GM18520 (cell line): ENCODE results near the gene DTWD2.
"Not testable (repeated sequence)": the region's sequence is repeated elsewhere in the genome, so short reads cannot be mapped to it uniquely, and the experiment has no call there.

Source experiments
- ATAC-seq: cut with Tn5 transposase; IDR thresholded peaks from one replicate; pipeline ENCODE4 v1.9.1; 2021; ENCODE audit not compliant: unreplicated experiment

The DTWD2 gene

DNA sequence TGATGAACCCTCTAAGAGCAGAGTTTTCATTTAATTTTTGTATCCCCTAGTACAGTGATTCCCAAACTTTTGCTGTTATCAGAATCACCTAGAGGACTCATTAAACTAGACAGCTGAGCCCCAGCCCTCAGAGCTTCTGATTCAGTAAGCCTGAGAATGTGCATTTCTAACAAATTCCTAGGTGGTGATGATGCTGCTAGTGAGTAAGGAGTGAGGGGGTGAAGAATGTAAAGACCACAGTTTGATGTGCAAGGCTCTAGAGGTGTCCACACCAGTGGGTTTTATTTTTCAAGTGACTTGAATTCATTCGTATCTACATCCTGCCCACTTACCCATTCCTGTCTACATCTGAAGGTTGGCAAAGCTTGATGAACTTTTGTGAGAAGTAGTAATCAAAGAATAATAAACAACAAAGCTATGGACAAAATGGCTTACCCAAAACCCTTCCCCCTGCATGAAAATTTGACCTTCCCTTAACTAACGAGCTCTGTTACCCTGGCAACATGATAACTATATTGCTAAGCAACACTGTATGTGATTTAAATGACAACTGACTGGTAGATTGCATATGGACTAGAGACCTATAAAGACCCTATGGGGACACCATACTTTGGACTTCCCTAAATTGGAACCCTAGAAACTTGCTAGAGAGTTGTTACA, 35.2 kb downstream of the DTWD2 start:
- no peak for ATAC-seq

DNA sequence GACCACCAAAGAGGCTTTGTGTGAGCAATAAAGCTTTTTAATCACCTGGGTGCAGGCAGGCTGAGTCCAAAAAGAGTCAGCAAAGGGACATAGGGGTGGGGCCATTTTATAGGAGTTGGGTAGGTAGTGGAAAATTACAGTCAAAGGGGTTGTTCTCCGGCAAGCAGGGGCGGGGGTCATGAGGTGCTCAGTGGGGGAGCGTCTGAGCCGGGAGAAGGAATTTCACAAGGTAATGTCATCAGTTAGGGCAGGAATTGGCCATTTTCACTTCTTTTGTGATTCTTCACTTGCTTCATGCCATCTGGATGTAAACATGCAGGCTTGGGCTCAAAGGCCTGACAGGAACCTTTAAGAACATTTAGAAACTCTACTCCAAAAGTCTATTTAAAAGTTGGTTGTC, 36.0 kb downstream of the DTWD2 start:
- not testable (repeated sequence) for ATAC-seq

DNA sequence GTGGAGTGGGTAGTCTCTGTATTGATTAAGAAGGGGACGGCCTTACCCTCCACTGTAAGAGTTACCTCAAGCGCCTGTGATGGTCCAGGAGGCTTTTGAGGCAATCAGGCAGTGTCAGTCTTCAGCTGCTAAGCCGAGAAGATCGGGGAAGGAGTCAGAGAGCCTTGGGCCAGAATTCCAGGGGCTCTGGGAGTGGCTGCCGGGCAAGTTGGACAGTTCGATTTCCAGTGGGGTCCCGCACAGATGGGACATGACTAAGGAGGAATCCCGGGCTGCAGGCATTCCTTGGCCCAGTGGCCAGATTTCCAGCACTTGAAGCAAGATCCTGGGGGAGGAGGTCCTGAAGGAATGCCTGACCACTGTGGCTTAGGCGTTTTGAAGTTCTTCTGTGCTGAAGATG, 38.0 kb downstream of the DTWD2 start:
- ATAC-seq = not testable (repeated sequence)

DNA sequence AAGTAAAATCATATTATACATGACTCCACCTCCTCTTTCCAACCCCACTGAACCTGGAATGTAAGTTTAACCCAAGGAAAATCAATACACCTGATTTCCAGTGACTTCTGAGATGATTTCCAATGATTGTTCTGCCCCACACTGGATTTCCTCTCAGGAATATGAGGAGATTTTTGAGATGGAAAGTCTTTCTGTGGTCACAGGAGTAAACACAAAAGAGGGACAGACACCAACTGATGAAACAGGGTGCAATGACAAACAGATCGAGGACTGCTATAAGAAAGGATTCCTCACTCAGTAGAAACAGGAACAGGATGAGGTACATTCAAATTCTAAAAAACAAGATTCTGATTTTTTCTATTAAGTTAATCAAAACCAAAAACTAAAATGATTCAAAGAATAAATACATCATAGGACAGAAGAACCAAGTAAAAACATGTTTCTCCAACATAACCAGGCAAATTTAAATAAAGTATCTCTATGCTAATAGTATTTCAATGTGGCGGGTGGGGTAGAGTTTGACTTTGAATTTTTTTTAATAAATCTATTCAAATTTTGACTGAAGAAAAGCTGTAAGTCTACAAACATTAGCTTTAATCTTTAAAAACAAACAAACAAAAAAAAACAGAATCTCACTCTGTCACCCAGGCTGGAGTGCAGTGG, 42.1 kb downstream of the DTWD2 start:
- no peak for ATAC-seq

DNA sequence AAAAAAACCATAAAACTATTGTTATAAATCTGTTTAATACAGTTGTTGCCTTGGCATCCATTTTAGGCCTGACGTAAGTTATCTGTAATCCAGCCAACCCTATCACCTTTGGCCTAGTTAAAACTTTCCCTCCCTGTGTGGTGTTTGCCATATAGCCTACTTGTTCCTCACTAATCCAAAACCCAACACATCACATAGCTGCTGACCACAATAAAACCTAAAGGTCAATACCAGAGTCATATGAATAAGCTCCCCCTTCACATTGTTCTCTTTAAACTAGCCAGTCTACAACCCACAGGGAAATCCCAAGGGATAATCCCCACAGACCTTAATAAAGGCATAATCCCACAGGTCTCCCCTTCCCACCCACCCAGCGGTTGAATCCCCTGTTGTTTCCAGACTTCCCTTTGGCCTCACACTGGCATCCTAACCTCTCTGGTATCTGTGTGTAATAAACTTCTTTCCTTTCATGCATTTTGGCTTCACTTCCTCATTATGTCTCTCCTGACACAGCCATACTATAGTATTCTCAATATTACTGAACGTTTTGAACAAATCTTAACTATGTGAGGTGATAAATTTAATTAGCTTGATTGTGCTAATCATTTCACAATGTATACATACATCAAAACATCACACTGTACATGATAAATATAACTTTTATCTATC, 50.8 kb downstream of the DTWD2 start:
- ATAC-seq = no peak

DNA sequence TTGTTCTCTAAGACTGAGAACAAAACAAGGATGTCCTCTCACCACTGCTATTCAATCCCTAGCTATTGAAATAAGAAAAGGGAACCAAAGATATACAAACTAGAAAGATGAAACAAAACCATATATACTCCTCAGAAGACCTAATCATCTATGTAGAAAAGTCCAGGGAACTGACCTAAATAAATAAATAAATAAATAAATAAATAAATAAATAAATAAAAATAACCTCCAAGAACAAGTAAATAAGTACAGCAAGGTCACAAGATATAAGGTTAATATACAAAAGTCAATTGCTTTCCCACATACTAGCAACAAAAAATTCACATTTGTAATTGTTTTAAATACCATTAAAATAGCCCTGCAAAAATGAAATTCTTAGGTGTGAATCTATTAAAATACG, 54.6 kb downstream of the DTWD2 start:
- no peak for ATAC-seq

DNA sequence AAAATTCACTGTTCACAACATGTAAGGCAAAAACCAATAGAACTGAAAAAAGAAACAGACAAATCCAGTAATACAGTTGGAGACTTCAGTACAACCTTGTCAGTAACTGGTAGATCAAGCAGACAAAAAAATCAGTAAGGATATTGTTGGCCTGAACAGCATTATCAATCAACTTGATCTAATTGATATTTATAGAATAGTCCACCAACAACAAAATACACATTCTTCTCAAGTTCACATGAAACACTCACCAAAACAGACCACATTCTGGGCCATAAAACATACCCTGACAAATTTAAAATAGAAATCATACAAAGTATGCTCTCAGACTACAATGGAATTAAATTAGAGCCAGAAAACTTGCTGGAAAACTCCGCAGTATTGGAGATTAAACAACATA, 56.8 kb downstream of the DTWD2 start:
- no peak for ATAC-seq

DNA sequence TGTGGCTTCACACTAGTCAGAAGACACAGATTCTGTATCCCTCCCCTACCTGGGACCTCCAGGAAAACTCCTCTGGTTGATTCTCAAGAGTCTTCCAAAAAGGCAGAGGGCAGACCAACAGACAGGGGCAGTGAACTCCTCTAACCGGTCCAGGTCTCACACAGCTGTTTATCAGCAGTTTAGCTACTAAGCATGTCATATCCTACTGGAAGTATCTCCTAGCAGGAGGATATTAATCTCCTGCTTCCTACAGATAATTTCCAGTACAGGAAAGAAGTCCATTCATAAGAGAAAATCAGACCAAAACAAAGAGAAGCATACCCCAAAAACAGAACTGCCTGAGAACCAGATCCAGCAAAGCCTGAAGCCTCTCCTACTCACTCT, 64.3 kb downstream of the DTWD2 start:
- no peak for ATAC-seq

DNA sequence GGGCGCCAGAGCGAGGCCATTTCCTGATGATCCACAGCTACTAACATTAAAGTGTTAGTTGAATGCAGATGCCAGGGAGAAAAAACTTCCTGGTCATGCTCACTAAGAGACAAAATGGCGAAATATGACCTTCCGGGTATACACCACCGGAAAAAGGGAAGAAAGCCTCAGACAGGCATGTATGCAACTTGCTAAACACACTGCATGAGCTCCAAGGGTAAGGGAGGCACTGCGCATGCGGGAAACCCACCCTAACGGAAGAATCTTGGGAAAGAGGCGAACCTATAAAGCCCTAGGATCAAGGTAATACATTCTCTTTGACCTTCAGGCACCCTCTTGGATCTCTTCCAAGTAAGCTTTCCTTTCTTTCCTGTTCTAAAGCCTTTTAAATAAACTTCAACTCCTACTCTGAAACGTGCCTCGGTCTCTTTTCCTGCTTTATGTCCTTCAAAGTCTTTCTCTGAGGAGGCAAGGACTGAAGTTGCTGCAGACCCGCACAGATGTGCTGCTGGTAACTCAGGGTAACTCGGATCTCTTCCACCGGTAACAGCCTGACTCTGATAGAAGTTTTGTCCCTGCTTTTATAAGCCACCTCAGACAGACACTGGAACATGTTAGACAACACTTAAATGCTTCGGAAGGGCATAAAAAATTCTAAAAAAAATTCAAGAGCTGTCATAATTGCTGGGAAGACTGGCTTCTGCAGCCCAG, 64.9 kb downstream of the DTWD2 start:
- no peak for ATAC-seq

DNA sequence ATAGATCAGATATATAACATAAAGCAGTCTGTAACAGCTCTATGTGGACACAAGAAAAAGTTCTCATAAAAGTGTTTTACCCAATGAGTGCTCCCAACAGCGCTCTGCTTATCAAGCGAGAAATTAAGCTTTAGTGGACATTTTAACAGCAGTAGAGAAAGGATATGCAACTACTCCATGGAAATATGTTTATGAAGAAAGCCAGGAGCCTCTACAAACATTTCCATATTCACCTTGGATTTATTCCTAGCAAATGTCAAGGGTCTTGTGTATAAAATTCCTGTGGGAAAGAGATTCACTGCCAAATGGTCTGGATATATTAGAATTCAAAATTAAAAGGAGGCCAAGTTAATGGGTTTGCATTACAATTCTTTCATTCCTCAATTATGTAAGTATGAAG, 66.5 kb downstream of the DTWD2 start:
- no peak for ATAC-seq

DNA sequence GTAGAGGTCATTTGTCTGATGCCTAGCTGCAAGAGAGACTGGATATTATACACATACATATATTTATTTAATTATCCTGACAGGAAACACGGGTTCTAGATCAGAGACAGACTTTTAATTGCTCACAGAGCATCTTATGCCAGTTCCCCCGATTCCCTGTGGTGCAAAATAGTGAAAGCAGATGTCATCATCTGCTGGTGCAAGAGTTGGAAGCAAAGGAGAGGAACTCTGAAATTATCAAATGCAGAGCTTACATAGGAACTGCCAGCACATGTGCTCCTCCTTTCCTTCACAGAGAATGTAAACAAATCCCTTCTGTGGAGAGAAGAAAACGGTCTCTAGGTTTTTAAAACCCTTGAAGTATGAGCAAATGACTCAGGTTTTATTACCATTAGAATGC, 69.3 kb downstream of the DTWD2 start:
- no peak for ATAC-seq

DNA sequence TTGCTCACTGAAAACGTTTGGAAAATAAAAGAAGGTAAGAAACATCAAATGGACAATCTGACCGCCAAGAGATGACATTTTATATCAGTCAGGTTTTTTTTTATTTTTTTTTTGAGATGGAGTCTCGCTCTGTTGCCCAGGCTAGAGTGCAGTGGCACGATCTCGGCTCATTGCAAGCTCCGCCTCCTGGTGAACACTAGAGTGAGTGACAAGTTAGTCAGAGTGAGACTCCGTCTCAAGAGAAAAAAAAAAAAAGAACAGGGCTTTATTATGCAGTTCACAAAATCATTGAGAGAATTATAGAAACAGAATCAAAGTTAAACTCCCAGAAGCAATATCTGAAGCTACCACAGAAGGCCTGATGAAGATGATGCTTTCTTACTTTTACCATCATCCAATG, 70.1 kb downstream of the DTWD2 start:
- peak; percentile 45 for ATAC-seq

DNA sequence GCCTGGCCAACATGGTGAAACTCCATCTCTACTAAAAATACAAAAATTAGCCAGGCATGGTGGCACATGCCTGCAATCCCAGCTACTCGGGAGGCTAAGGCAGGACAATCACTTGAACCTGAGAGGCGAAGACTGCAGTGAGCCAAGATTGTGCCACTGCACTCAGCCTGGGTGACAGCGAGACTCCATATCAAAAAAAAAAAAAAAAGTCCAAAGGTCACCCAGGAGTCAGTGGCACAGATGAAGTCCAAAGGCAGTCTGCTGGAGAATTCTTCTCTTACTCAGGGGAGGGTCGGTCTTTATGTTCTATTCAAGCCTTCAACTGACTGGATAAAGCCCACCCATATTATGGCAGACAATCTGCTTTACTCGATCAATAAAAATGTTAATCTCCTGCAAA, 80.8 kb downstream of the DTWD2 start:
- ATAC-seq = not testable (repeated sequence)

DNA sequence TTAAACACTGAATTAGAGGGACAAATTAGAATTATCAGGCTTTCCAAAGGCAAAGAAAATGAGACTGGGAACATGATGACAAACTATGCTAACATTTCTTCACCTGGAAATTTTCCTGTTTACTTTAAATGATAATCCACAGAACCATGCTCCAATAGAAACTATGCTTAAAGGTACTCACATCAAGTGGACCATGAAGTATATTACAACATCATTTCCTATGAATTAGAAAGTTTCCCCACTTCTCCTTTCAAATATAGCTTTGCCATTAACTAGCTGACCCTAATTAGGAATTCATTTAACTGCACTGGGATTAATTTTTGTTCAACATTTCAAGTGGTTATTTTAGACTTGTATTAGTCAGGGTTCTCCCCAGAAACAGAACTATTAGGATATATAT, 81.4 kb downstream of the DTWD2 start:
- no peak for ATAC-seq

DNA sequence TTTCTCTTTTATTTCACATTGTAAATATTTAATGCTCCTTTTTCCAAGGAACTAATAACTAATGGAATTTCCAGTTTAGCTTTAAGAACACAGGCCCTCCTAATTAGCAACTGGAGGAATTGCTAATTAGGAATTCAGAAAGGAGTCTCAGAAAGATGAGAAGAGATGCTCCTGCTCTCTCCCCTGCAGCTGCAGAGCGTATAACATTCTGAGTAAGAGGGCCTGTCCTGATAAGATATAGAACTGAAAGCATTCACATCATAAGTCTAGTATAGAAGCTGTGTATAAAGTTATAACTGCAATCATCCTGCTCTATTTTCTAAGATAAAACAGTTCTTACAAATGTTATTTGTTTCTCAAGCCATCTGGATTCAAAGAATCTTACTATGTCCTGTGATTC, 83.2 kb downstream of the DTWD2 start:
- ATAC-seq = no peak

DNA sequence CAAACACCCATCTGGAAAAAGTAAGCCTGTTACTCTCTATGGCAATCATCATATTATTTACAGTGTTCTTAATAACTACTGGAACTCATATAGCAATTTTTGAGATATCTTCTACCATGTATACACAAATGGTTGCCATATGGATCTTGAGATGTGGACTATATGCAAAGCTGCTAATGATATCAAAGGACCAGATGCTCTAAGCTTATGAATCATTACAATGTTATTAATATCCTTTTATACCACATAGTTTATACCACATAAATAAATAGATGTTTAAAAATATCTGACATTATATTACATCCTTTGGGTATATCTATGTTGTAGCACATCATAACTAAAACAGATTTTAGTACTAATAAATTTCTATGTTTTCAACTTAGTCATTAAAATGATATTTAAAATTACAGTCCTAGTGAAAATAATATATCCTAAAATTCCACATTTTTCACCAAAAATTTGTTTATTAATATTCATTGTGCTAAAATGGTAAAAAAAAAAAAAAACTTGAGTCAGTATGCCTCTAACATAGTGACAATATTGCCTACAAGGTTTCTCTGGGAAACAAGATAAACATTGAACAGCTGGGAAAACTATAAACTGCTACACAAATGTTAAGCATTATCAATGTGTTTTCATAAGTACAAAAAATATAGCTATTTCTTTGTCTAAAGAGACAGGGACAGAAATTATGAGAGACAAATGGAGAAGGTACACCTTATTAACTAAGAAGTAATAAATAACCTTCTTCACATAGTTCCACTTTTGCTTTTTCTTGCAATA, 85.5 kb downstream of the DTWD2 start:
- ATAC-seq = no peak

DNA sequence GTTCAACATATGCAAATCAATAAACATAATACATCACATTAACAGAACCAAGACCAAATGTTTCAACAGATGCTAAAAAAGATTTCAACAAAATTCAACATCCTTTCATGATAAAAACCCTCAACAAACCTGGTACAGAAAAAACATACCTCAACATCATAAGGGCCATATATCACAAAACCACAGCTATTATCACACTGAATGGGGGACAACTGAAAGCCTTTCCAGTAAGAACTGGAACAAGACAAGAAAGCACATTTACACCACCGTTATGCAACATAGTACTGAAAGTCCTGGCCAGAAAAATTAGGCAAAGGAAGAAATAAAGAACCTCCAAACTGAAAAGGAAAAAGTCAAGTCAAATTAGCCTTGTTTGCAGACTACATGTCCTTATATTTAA, 93.6 kb downstream of the DTWD2 start:
- ATAC-seq = no peak

DNA sequence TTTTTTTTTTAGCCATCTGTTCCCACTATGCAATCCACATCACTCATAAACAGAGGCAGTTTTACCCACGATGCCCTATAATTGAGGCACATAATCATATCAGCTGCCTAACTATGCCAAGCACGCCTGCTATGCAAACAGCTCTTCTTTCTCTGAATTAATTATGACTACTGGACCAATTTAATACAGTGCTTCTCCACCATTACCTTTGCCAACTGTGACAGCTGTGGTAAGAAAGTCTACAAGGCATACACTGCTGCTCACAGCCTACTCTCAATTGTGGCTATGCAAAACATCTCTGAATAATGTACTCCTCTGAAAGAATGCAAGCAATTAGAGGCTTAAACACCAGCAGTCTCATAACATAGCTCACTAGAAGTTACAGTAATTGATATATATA, 97.1 kb downstream of the DTWD2 start:
- ATAC-seq = peak; percentile 64

DNA sequence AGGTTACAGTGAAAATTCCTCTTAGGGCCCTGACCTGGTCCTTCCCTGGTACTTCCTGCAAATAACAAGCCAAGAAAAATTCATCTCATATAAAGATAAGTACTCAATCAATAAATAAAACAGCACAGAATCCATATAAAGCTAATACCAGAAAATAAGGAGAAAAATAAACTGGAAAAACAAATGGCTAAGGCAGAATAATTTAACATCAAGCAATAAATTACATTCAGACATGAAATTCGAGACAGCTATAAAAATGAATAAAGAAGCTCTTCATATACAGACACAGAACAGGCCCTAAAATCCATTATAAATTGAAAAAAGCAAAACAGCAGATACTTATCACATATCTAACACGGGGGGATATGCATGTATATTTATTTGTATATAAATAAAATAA, 99.2 kb downstream of the DTWD2 start:
- no peak for ATAC-seq

DNA sequence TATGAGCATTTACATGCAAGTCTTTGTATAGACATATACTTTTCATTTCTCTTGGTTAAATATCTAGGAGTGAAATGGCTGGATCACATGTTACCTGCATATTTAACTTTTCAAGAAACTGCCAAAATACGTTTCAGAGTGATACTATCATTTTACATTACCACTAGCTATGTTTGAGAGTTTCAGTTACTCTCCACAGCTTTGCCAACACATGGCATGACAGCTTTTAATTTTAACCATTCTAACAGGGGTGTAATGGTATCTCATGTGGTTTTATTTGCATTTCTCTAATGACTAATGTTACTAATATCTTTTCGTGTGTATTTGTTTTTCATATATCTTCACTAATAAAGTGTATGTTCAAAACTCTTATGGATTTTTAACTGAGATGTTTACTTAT, 99.8 kb downstream of the DTWD2 start:
- peak; percentile 74 for ATAC-seq

DNA sequence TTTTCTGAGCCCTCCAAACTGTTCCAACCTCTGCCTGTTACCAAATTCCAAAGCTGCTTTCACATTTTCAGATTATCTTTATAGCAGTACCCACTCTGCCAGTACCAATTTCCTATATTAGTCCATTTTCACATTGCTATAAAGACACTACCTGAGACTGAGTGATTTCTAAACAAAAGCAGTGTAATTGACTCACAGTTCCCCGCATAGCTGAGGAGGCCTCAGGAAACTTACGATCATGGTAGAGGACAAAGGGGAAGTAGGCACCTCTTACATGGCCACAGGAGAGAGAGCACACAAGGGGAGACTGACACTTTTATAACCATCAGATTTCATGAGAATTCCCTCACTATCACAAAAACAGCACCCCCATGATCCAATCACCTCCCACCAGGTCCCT, 105.0 kb downstream of the DTWD2 start:
- no peak for ATAC-seq
